NCI-H510A treated with DMSO at 0.1 percent for 48 hours (cell line): ENCODE measurements around the gene TNKS1BP1.
"Not testable (repeated sequence)": the region's sequence is repeated elsewhere in the genome, so short reads cannot be mapped to it uniquely, and the experiment has no call there.

Experiments used
- DNase-seq: peaks from one replicate; lab custom pipeline; 2025; lab: John Stamatoyannopoulos, UW

The TNKS1BP1 gene

DNA sequence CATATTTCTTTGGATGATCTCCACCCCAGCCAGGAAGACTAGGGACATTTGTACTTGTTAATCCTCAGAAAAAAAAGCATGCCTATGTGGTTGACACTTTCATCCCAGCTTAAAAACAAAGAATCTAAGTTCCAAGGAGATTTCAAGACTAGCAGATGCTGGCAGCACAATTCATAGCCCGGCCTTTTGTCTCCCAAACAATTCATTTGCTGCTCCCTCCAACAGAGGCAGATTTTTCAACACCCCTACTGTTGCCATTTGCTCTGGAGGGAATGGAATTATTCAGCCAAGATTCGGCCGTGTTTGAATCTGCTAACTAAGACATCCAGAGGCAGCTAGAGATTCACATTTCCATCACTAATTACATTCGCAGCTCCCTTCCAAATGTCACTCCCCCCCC, 28.7 kb upstream of the TNKS1BP1 start:
- no peak for DNase-seq

DNA sequence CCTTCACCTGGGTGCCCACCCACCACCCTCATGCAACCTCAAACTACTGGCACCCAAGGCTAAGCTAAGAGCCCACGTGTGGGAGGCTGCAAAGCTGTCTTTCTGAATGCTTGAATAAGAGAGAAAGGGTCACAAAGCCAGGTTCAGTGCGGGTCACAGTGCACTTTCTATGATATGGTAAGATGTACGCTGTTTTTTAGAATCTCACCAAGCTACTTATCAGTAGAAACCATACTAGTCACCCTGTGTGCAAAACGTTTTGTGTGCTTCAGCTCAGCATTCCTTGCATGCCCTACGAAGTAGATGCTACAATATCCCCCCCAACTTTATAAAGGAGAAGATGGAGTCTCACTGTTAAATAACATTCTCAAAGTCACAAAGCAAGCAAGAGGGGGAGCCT, 28.3 kb upstream of the TNKS1BP1 start:
- DNase-seq: no peak

DNA sequence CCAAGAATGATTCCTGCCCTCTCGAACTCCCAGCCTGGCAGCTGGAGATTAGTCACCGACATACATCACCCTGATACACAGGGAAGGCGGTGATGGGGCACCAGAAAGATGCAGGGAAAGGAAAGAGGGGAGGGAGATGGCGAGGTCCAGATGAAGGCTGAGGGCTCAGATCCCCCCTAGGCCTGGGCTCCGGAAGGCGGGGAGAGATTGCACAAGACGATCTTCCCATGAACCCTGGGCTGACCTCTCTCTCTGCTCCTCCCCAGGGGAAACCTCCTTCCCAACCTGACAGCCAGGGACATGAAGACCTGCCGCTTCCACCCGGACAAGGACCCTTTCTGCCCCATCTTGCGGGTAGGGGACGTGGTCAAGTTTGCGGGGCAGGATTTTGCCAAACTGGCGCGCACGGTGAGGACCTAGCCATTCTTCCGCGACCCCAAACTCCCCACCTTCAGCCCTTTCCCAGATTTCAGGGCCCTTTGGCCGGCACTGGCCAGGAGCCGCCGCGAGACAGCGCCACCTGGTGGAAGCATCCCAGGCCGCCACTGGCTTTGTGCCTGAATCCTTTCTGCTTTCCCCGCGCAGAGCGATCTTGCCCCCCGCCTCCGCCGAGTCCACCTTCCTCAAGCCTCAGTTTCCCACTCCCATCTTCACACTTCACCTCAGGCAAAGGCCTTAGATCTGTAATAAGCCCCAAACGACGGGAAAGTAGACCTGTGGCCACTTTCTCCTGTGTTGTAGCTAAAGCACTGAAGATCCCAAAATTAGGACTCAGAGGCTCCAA, 24.9 kb upstream of the TNKS1BP1 start:
- peak; percentile 44 for DNase-seq

DNA sequence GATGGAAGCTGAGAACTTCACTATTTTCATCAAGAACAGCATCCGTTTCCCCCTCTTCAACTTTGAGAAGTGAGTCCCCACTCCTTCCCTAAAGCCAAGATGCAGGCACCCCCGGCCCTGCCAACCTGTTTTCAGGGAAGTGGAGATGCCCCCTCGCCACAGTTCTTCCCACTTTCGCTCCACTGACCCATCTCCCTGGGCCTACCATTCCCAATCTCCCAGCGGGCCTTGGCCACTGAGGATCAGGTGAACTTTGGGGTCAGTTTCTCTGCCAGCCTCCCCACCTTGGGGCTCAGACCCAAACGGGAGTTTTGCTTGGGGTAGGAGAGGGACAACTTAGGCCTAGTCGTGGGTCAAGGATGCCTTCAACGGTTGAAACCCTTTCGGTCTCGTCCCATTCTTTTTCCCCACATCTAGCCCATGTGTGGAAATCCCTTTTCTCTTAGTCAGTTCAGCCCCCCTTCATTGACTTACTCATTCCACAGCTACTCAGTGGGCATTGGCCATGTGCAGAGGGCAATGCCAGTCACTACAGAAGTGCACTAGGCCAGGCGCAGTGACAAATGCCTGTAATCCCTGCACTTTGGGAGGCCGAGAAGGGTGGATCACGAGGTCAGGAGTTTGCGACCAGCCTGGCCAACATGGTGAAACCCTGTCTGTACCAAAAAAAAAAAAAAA, 24.0 kb upstream of the TNKS1BP1 start:
- DNase-seq: no peak

DNA sequence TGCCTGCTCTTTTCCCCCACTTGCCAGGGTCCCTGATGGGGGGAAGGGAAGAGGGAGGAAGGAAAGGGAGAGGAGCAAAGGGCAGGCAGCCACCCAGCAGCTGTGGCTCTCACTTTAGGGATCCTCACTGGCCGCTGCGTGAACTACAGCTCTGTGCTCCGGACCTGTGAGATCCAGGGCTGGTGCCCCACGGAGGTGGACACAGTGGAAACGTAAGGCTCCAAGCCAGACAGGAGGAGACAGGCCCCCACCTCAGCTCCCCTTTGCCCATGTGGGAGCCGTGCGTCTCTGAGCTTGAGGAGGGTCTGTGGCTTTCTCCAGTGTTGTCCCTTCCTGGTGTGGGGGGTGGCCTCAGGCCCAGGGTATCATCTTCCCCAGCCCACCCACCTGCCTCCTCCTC, 23.3 kb upstream of the TNKS1BP1 start:
- no peak for DNase-seq

DNA sequence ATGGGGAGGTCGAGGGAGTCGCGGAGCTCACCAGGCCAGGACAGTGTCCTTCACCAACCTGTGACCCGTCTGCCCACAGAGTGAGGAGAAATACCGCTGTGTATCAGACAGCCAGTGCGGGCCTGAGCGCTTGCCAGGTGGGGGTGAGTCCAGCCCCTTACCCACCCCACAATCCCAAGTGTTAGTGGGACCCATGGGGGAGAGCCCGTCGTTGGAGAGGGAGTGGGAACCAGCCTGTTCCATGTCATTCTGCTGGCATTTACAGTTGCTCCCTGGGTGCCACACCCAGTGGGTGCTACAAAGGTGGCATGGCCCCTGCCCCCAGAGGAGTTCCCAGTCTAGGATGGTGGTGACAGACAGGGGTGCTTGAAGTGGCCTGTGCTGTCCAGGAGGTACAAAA, 22.6 kb upstream of the TNKS1BP1 start:
- no peak for DNase-seq

DNA sequence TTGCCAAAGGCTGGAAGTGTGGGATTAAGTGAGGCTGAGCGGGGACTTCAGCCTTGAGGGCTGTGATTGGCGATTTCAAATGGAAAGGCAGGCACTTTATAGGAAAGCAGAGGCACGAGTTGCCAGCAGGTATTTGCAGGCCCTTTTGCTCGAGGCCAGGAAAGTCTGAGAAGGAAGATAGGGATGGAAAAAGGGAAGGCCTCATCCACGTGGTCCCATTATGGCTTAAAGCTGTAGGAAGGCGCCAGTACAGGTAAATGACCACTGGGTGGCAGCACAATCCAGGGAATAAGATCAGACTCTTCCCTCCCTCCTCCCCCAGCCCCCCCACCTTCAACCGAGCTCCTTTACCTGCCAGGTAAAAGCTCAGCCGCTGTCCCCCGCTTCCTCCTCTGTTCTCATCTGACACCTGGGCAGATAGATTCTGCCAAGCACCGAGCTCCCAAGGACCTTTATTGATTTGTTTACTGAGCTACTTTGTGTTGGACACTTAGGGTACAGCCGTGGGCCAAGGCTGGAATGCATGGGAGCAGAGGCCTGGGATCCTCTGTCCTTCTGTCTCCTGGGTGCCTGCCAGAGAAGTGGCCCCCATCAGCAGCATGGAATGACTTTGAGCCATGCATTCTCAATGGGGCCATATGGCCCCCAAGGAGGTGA, 20.9 kb upstream of the TNKS1BP1 start:
- peak; percentile 88 for DNase-seq

DNA sequence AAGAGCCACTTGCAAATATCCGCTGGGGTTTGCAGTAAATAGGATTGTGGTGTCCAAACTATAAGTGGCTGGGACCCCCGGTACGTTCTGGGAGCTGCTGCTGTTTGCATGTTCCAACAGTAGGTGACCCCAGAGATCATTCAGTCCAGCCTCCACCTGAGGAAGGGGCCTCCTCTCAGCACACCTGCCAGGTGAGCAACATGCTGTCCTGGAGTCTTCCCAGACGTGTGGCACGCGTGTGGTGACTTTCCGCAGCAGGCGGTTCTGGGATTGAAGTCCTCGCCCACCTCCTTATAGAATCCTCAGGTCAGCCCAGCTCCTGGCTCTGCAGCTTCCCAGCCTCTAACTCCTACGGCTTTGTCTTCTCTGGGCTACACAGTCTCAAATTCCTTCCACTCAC, 20.1 kb upstream of the TNKS1BP1 start:
- no peak for DNase-seq

DNA sequence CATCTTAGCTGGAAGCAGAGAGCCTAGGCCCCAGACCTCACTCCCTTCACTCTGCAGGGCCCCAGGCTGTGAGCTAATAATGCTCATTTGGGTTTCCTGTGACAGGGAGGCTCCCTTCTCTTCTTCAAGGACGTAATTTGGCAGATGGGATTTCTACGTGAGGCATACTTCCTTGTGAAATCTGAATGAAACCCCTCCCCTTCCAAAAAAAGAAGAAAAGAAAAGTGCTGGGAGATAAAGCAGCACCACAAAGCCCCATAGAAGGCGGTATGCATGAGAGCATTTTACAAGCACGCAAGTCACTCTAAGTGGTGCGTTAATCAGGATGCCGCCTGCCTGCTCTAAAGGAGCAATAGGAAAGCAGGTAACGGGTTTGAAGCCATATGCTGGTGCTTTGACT, 19.1 kb upstream of the TNKS1BP1 start:
- no peak for DNase-seq

DNA sequence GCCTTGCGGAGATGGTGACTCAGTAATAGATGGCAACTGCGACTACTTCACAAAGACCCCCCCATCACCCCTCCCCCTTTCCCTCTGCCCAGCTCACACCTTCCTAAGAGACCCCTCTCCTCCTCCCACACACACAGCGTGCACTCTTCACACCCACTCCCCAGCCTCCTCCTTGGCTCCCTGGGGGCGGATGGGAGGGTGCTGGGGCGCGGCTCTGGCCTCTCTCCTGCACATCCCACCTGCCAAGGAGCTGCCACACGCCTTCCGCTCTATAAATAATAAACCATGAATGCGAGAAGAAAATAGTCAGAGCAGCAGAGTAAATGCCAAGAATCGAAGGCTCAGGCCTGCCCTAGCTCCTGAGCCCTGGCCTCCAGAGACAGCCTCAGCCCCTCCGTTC, 17.9 kb upstream of the TNKS1BP1 start:
- no peak for DNase-seq

DNA sequence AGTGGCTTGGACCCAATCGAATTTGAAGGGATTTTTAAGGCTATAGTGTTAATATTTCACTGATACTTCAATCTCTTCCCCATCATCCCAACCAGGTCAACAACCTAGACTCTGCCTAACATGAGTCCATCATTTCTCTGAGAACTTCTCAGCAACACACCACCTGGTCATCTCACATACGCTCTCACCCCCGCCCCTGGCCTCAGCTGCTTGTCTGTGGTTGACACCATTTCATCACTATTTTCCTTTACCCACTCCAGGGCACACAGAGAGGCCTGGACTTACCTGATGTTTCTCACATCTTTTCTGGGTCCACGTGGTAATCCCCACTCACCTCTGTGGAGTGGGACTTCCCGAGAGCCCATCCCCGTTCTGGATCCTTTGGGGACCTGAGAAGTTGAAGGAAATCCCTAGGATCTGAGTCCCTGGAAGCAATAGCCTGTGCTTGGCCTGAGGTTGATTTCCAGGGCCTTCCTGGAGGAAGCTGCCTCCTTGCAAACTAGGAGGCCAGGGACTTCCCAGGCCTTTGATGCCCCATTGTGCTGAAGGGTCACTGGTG, 16.6 kb upstream of the TNKS1BP1 start:
- no peak for DNase-seq

DNA sequence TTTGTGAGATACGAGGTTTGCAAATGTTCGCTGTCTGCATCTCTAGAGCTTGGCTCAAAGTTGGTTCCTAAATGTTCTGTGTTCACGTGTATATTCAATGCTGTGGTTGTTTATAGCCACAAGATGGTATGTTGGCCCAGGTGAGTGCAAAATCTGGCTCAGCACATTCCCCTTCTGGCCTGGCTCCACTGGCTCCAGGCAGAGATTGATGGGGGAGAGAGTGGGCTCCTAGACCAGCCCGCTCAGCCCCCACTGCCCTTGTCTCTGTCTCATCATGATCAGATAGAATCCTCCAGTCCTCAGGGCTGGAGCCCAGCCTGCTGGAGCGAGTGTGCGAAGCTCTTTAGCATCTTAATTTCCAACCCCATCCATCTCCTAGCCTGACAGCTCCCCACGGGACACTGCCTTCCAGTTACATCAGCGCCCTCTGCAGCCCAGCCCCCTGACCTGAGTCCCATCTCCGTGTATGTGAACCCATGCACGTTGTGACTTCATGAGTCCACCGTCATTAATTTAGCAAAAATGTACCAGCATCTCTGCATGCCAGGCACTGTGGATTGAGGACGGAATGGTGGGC, 15.4 kb upstream of the TNKS1BP1 start:
- peak; percentile 12 for DNase-seq

DNA sequence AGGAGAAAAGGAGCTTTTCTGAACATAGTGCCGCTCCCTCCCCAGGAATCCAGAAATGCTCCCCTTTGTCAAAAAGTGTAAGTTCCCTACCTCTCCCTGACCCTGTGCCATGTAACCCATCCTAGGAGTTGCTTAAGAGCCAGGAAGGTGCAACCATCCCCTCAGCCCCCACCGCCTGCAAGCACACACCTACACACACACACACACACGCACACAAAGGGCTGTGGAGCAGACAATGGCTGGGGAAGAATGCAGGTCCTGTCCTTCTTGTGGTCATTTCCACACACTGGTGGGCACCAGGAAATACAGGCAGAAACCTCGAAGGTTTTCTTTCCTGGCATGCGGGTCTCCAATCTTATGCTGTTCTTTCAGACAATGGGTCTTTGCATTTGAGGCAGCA, 14.6 kb upstream of the TNKS1BP1 start:
- DNase-seq: no peak

DNA sequence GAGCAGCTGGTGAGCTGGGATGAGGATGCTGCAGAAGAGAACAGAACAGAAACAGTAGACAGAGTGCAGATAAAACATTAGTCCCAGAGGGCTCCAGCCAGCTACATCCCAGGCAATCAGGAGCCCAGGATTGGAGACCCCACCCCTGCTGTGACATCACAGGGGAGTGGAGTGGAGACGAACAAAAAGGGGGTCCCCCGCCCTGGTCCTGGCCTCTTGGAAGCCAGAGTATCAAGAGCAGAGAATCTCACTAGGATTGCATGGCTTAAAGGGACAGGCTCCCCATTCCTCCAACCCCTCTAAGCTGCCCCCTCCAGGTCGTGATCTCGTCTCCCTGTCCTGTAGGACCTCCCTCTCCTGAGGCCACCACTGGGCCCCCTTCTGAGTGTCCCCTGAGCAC, 13.4 kb upstream of the TNKS1BP1 start, which contains the start of gene P2RX3:
P2RX3 (plus strand) TSS at position 211 of the 400 bp plus-strand sequence. CDS start 199 bp downstream, outside the sequence.
- DNase-seq: no peak

DNA sequence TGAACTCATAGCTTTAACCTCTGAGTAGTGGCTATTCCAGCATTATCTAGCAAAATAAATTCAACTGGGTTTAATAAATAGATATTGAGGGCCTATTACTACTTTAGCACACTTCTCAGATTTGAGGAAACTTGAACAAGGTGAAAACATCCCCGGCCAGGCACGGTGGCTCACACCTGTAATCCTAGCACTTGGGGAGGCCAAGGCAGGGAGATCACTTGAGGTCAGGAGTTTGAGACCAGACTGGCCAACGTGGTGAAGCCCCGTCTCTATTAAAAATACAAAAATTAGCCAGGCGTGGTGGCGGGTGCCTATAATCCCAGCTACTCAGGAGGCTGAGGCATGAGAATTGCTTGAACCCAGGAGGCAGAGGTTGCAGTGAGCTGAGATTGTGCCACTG, 12.1 kb upstream of the TNKS1BP1 start:
- DNase-seq: not testable (repeated sequence)

DNA sequence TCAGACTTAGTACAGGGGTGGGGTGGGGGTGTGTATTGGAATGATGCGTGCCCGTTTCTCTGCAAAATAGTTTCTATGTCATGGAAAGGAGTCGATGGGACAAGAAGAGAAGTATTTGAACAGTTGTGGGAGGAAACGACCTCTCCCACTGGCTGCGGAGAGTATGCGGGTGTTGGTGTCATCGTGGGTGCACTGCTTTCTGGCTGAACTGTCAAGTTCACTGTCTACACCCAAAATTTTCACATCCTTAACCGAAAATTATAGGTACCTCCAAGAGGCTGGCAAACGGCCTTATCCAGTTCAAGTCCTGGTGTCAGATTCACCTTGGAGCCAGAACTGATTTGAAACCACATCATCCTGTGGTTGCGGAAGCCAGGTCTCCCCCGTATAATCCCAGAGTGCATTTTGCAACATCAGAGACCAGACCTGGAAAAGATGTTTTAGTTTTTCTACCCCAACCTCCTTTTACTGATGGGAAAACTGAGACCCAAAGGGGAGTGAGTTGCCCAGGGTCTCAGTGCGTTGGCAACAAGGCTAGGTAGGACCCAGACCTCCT, 11.4 kb upstream of the TNKS1BP1 start:
- DNase-seq: no peak

DNA sequence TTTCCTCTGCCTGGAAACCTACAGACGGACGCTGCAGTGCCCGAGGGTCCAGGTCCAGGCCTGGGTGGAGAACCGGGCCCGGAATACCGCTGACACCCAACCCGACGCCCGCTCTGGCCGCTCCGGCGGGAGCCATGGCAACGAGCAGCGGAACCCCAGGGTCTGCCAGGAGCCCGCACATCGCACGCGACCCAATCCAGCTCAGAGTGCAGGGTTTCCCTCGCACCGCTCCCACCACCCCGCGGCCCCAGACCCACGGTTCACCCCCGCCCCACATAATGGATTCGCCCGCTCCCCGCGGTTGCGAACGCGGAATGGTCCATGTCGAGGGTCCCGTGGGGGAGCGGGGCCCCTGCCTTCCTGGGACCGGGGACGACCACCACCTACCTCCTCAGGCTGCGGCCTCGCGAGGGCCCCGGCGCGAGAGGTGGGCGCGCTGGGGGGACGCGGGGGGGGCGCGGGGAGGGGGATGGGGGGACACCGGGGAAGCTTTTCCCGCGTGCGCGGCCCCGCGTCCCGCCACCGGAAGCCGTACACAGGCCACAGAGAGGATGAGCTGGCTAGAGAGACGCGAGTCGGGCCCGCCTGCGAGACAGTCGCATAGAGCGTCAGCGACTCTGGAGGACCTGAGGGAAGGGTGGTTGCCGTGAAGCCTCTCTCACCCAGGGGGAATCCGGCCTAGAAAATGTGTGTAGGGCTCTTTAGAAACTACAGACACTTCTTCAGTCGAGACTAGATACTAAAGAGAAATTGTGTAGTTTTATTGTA, 10.8 kb upstream of the TNKS1BP1 start, which contains the start of gene SSRP1:
SSRP1 (minus strand) TSS at position 550 of the 768 bp plus-strand sequence. CDS start 771 bp downstream, outside the sequence.
- peak; percentile 87 for DNase-seq

DNA sequence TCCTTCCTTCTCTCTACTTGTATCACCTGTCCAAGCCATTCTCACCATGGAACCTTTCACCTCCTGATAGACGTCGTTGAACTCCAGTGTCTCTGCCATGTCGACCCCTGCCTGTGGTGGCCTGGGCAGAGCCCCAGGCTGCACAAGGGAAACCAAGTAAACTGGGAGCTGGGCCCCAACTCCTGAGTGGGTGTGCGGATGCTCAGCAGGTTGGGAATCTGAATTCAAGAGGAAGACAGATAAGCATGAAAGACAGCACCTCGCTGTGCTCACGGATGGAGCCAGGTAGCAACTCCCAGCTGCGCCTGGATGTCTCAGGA, 10.2 kb upstream of the TNKS1BP1 start:
- DNase-seq: no peak

DNA sequence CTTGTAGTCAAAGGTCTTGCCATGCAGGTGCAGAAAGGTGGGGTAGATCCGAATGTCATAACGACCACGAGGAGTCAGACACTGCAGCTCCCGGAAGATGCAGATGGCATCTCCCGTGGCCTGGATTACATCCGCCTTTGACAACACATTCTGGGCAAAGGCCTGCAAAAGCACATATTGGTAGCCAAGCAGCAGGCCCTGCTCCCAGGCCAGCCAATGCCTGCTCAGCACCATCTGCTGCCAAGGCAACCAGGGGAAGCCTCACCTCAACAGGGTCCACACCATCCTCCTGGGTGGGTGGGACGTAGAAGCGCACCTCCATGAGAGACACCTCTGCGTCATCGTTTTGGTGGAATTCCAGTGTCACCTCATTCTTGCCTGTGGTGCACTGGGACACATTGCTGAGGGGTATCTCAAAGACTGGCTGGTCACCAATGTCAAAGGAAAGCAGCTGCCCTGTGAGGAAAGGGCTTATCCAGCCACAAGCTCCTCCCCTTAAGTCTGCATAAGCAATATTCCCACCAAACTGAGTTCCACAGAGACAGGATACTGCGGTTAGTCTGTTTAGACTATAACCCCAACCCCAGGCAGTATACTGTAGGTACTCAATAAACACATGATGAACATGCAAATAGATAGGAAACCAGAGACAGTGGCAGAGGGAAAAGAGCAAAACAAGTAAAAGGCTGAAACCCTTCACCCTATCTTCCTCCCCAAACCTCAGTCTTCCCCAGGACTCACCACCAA, 8.1 kb upstream of the TNKS1BP1 start:
- no peak for DNase-seq

DNA sequence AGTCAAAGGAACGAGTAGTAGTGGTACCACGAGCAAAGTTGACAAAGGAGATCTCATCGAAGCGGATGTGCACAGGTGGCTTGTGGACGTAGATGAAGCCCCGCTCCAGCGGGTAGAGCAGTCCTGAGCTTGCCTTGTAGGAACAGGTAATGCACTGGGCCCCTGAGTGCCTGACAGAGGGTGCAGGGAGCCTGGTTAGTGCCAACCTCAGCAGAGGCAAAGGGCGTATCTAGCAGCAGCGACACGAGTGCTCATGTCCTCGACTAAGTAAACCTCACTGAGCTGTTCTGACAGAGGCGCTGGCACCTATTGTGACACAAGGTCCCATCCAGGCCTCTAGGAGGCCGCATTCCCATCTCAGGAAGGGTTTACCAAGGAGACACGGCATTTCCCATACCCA, 7.0 kb upstream of the TNKS1BP1 start:
- DNase-seq: no peak

DNA sequence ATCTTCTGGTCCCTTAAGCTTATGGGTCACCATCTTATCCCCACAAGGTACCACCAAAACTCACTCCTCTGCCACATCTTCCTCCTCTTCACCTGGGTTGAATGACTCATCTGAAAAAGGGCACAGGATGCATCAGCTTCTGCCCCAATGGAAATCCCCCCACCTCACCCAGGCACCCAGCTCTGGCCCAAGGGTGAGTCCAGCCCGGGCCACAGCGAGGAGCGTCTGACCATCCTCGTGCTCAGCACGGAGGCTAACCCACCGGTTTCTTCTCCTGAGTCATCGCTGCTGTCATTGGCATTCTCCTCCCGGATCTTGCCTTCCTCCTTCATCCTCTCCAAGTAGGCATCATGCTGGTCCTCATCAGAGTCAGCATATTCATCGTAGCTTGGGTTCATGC, 5.3 kb upstream of the TNKS1BP1 start:
- DNase-seq: no peak
